ENCODE measurements around the gene KCNK6.

GRCh38 chr19:38307076-38307475 lies 12.6 kb upstream of the KCNK6 start:
- TF ChIP-seq POLR2AphosphoS5 (IDR thresholded peaks at IDR 0.05; ENCODE audit: borderline replicate concordance, low read depth, low read length) (no peak), EZH2 (IDR thresholded peaks at IDR 0.05) (no peak), FOXP2 (optimal IDR thresholded peaks at IDR 0.05; ENCODE audit: control extremely low read depth, extremely low read length, insufficient read depth) (no peak)
